ENCODE data around the gene RFNG.
A peak's percentile ranks its signal among the peaks of the same experiment; 100 is the strongest.

RFNG gene

DNA sequence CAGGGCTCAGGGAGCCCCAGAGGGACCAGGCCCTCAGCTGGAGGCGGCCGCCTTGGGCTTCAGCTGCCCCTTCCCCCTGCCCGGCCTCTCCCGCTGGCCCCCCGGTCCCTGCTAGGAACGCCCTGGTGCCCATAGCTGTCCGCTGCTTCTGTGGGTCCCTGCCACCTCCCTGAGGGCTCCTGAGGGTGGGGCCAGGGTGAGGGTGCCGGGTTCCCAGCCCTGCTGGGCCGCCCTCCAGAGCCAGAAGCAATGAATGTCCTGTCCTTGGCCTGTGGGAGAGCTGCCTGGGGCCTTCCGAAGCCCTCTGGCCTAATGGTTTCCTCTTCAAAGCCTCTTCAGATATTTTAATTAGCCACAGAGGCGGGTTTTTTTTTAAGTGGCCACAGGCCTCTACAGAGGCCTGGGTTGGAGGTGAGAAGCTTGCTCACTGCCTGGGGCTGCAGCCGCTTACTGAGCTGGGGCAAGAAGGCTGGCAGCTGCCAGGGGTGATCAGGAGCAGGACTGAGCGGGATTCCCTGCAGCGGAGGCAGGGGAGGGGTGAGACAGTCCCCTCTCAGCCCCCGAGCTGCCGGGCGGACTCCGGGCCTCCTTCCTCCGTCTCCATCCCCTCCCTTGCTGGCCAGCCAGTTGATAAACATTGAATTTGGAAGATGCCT, 38.8 kb downstream of the RFNG start:
- DNase-seq = no peak

DNA sequence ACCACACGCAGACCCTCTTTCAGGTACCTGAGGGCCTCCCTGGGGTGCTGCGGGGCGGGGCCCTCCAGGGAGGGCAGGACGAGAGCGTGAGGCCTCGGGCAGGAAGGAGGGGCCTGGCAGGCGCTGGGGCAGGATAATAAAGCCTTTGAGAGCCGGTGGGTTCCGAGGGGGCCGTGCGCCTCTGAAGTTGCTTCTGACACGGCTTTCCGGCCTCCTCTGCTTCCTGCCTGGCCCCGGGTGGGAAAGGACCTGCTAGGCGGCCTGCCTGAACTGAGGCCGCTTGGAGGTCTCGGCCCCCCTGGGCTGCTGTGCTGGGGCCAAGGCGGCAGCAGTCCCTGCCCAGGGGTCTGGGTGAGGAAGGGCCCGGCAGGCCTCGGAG, 39.4 kb downstream of the RFNG start:
- no peak for DNase-seq

DNA sequence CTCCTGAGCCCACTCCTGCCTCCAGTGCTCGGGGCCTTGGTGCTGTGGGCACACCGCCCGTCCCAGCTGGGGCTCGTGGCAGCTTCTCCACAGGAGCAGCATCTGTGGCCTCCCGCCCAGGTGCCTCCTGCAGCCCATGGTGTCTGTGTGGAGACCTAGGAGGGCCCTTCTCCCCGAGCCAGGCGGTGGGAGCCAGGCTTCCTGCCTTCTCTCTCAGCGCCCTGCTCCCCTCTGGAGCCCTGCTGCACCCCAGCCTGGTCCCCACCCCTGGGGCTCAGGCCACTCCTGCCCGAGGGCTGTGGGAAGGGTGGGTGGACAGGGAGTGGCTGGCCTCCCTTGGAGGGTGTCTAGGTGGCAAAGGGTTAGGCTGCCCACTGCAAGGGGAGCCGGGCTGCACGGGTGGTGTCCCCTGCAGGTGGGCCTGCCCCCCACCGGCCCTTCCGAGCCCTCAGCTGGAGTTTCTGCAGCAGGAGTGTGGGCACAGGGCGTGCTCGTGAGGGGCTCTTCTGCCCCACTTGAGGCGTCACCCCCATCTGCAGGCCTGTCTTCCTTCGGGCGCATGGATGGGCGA, 39.9 kb downstream of the RFNG start:
- DNase-seq = no peak

DNA sequence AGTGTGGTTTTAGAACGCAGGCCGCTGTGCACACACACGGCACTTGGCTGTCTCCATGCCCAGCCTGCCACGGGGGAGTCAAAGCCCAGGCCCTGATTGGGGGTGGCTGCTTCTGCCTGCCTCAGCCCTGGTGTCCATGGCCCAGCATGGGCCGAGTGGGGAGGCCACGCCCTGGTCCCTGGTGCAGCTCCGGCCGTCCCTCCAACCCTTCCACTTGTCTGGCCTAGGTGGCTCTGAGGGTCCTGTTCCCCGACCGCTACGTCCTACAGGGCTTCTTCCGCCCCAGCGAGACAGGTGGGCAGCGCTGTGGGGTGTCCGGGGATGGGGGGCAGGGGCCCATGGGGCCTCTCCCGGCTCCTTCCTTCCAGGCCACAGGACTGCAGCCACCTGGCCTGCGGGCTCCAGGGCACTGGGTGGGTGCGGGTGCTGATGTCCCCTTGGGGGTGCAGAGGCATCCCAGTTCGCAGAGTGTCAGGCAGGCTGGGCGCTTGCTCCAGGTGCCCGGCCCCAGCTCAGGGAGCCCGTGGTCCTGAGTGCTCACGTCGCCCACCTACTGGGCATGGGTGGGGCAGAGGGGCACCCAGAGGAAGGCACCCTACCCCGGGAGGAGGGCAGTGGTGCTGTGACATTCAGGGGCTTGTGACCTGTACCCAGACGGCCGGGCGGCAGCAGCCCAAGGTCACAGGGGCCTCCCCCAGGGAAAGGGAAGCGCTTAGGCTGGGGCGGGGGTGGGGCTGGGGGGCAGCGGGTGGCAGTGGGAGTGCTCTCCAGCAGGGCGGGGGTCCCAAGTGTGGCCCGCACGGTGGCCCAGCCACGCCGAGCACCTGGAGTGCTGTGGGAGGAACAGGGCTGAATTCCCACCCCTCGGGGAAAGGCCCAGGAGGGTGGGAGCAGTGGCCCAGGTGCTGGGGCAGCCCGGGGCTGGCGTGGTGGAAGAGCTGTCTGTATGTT, 40.8 kb downstream of the RFNG start:
- no peak for DNase-seq

DNA sequence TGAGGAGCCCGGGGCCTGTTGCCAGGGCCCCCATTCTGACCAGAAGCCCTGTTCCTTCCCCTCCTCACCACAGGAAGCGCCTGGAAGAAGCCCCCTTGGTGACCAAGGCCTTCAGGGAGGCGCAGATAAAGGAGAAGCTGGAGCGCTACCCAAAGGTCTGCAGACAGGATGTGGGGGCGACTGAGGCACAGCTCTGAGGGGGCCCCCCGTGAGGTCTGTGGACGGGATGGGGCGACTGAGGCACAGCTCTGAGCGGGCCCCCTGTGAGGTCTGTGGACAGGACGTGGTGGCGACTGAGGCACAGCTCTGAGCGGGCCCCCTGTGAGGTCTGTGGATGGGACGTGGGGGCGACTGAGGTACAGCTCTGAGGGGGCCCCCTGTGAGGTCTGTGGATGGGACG, 42.2 kb downstream of the RFNG start:
- DNase-seq = no peak

DNA sequence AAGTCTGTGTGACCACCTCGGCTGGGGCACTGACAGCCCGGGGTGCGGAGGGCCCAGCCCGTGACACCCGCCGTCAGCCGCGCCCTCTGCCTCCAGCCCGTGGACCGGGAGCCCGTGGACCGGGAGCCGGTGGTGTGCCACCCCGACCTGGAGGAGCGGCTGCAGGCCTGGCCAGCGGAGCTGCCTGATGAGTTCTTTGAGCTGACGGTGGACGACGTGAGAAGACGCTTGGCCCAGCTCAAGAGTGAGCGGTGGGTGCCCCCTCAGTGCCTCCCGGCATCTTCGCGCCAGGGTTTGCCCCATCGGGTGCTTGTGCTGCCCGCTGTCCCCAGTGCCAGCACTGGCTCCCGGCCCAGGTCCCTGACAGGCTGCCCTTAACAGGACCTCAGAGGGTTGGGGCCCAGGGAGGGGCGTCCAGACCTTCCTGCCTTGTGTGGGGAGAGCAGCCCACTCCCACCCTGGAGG, 42.6 kb downstream of the RFNG start:
- DNase-seq = no peak

DNA sequence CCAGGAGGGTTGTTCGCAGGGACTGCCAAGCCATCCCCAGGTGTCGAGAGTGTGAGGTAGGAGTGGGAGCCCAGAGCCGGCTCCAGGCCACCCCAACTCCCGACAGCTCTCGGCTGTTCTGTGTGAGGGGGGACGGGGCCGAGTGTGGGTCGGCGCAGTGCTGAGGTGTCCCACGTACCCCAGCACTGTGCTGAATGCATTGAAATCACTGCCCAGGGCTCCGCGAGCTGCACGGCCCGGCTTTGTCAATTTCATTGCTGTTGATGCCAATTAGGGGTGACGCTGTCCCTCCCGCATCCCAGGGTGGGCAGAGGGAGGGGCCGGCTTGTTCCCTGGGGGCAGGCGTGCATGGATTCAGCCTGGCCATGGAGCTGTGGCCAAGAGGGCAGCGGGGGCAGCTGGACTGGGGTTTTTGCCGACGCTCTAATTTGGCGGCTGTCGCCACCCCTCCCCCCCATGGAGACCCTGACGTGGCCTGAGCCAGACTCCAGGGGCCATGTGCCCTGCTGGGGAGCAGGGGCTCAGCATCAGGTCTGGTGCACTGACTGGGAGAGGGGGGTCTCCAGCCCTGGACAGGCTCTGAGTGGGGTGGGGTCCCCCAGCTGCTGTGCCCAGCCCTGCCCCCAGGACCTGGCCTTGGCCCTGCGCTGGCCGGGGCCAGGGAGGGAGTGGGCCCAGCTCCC, 43.2 kb downstream of the RFNG start:
- no peak for DNase-seq

DNA sequence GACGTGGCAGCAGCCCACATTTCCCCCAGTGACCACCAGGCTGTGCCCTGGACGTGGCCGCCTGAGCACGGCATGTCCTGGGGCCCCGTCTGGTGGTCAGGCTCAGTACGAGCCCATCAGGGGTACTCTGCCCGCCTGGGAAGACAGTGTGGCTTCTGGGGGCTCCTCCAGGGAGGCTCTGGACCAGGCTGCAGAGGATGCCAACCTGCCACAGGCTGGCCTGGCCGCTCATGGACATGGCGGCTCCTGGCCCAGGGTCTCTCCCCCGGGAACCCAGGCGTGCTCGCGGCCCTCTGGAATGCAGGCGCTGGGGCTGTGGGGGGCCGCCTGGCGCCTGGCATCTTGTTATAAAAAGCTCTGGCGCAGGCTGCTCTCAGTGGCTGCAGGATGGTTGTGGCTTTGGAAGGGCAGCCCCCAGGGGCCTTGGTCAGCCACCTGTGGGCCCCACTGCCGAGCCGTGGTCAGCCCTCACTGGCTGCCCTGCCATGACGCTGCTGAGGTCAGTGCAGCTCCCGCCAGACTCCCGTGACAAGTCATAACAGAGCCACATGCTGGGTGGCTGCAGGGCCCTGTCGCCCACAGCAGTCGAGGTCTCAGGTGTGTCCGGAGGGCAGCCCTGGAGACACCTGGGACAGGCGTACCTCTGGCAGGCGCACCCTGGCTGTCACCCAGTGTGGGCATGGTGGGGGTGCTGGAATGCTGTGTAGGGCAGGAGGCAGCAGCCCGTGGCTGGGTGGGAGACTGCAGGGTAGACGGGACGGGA, 43.9 kb downstream of the RFNG start:
- no peak for DNase-seq

DNA sequence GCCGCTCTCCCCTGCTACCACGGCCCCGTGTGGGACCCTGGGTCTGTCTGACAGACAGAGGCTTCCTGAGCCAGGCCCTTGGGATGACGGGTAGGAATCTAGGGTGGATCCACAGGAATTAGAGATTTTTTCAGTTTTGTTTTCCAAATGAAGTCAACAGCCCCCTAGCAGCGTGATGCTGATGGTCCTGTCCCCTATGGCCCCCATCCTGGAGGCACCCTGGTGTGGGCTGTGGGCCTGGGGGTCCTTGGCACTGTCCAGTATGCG, 44.5 kb downstream of the RFNG start:
- DNase-seq = no peak

DNA sequence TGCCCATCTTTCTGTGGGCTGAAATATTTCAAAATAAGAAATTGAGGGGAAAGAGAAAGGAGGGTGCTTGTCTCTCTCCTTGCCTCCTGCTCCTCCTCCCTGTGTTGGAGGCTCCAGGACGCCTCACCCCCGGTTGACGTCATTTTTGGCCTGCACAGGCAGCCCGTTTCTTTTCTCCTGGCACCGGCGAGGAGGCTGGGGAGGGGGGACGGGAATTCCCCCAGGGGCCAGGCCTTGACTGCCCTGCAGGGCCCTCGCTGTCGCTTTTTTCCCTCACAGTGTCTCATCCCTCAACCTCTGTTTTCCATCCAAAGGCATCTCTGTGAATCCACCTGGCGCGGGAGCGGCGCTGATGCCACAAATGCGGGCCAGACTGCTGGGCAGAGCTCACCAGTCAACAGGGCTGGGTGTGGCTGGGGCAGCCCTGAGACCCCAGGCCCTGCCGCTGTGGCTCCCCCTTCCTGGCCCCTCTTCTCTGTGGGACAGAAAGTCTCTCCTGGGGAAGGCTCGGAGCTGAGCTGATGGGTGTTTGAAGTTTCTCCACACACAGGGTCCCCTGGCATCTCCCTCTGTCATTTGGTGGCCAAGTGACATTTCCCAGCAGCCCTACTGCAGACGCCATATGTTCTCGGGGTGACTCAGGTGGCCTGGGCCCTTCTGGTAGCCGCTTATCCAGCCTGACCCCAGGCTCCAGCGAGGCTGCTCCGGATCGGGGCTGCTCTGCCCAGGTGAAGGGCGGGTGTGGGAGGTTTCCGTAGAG, 45.0 kb downstream of the RFNG start:
- peak; percentile 64 for DNase-seq

DNA sequence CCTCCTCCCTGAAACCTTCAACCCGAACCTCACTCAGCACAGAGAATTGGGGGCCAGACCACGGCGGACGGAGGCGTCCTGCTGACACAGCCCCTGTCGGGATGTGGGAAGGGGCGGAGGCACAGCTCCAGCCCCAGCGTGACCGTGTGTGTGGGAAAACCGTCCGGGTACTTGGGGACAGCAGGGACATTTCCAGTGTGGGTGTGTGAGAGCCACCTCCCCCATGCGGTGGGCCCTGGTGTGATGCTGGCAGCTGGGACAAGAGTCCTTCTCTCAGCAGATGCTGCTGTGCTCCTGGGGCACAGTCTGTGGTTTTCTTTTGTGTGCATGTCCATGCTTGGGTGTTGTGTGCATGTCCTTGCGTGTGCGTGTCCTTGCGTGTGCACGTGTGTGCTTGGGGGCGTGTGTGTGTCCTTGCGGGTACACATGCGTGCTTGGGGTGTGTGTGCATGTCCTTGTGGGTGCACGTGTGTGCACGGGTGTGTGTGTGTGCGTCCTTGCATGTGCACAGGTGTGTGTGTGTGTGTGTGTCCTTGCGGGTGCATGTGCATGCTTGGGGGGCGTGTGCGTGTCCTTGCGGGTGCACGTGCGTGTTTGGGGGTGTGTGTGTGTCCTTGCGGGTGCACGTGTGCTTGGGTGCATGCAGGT, 45.8 kb downstream of the RFNG start:
- DNase-seq = no peak

DNA sequence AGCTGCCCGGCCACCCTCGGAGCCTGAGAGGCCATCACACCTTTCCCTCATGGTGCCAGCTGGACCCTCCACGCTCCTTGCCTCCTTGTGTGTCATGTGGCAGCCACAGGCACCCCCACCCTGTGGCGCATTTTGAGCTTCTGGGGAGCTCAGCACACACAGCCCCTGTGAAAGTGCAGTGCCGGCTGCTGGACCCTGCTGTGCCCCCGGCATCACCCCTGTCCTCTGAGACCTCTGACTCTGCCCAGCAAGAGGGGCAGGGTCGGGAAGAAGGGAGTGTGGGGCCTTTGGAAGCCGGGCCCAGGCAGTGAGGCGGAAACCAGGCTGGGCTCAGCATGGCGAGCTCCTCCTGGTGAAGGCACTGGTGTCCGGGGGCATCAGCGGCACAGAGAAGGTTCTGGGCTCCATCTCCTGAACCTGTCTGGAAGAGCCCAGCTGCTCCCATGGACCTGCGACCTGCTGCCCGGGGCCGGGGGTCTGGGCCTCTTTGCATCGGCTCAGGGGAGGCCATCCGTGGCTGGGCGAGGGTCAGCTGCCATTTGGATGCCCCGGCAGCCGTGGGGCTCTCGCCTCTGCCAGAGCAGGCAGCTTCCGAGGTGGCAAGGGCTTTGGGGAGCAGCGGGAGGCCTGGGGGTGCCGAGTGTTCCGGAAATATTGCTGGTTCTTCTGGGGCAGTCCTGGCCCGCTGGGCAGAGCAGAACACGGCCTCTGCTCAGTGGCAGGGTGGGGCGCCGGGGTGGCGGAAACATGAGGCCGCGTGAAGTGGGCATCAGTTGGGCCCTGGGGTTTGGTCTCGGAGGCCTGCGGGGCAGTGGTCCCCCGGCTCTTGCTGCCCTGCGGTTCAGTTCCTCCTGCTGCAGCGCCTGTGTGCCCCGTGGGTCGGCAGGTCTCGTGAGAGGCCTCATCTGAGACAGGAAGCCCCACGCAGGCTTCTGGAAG, 46.8 kb downstream of the RFNG start:
- no peak for DNase-seq

DNA sequence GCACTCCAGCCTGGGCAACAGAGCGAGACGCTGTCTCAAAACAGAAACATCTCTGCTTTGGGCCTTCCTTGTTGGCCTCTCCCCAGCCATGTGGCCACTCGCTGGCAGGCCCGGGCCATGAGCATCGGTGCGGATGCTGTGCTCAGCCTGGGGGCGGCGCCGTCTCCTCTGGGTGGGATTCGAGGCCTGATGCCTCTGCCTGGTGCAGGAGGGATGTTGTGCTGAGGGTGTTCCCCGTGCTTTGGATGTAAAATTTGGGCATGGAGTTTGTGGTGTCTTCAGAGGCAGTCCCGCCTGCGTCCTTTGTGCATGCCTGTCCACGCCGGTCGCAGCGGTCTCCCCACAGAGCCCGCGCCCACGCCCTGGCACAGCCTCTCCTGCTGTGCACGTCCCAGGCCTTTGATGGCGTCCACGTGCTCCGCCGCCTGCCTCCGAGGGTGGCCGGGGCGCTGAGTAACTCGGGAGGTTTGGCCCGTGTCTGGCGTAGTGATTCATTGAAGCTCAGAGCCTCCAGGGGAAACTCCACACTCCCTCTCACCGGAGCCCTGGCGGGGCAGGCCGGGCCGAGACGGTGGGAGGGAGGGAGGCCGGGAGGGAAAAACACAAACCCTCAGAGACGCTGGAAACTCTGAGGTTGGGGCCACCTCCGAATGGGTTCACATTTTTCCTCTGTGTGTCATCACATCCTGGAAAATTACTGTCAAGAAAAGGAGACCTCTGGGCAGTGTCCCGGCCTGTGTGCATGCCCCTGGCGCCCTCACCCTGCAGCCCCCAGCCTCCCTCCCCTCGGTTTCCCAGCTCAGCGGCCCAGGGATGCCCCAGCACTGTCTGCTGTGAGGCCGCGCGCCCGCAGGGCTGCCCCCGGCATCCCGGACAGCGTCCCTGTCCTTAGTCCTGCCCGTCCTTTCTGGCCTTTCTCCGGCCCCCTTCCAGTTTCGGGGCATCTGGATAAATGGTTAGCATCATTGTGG, 47.9 kb downstream of the RFNG start:
- peak; percentile 99 for DNase-seq

DNA sequence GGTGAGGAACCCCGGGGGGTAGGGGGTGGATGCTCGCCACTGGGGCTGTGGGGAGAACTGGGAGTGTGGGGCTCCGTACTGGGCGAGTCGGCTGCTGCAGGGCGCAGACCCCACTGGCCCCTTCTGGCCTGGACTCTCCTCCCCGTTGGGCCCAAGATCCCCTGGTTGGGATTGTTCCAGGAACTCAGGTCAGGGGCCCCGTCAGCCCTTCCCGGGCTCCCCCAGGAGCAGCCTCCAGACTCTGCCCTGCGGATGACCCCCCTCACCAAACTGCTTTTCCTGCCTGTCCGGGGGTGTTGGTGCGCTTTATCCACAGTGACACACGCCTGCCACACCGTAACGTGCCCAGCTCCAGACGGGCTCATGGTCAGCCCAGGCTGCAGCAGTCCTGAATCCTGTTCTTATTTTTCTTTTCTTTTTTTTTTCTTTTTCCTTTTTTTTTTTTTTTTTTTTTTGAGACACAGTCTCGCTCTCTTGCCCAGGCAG, 50.0 kb downstream of the RFNG start:
- DNase-seq = no peak

DNA sequence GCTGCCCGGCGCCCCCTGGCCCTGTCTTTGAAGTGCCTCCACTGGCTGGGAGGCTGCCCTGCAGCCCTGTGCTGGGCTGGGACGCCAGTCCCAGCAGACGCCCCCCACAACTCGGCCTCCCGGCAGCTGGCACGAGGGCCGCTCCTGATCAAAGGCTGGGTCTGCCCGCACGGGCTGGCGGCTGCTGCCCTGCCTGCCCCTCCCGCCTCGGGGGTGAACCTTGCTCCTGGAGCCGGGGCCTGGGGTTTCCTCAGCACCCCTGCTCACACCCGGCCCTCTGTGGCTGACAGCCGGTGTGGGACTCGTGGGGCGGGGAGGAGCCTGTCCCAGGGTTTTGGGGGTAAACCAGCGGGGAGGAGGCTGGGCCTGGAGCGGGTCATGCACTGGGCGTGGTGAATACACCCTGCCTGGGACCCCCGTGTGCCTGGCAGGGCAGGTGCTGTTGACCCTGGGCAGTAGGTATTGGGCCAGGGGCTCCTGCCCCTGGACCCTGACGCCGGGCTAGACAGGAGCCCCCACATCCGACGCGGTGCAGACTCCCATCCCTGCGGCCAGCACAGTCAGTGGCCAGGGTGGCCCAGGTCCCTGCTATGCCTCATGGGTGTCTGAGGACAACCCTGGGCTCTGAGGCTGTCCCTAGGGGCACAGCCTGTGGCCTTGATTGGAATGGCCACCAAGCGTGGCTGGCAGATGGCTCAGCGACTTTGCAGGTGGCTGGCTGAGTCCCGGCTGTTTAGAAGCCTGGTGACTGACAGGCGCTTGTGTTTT, 50.6 kb downstream of the RFNG start:
- DNase-seq = no peak

DNA sequence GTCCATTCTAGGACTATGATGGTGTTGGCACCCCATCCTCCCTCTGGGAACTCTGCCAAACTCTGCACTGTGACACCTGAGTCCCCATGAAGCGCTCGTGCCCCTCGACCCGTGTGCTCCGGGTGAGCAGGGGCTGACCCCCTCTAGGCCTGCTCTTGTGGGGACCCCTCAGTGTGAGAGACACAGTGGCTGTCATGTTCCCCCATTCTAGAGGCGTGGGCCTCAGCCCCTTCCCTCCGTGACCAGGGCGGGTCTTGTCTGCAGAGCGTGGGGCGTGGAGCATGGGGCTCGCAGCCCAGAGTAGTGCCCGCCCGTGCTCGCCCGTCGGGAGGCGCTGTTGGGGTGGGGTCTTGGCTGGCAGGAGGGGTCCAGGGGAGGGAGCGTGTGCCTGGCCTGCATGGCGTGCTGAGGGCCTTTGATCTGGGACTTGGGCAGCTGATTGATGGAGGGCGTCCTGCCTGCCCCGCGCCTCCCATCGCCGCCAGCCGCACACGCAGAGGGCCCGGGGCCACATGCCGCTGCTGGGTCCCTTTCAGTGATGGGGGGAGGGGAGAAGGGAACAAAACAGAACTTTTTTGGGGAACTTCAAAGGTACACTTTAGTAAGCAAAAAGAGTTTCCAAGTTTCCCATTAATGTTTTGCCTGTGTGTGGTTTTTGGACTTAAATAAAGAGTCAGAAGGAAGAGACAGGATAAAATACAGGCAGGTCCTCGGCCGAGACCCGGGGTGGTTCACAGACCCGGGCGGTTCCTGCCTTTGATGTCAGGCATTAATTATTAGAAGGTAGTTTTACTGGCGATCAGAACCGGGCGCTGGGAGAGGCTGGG, 51.4 kb downstream of the RFNG start:
- DNase-seq = no peak

DNA sequence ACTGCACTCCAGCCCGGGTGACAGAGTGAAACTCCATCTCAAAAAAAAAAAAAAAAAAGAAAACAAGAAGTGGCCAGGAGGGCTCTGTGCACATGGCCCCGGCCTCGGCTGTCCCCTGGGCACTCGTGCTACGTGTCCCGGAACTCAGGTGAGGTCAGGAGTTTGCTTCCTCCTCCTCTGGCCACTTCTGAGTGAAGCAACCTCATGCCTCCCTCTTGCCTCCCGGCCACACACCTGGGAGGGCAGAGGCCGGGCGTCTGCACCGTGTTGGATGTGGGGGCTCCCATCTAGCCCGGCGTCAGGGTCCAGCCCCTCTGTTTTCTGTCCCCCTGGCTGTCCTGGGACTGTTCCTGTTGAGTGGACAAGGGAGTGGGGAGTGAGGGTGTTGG, 52.0 kb downstream of the RFNG start:
- DNase-seq = no peak
